Cardiac fibroblast (primary cell): ENCODE data around the gene NEURL2.
"Not testable (repeated sequence)": the region's sequence is repeated elsewhere in the genome, so short reads cannot be mapped to it uniquely, and the experiment has no call there.

Experiments
- DNase-seq, 2 donors: peaks; one replicate each; pipeline versions ENCODE4 v3.0.0 to v3.0.0-alpha.2; 2010; ENCODE audit warnings: low read depth in 2 of 2
- H3K4me3 ChIP-seq, 2 donors: replicated peaks in 1 of 2; 1 replicate in 1 of 2; 2 replicates in 1 of 2; pipeline ENCODE4 v1.5.1; 2011; ENCODE audit warnings: low read depth in 2 of 2, low read length in 2 of 2, mild to moderate bottlenecking in 2 of 2, moderate library complexity in 1 of 2
- TF ChIP-seq, protein P1 (sequence below): IDR thresholded peaks from one replicate; pipeline ENCODE4 v1.5.1; 2011; ENCODE audit warnings: low read depth, mild to moderate bottlenecking, low read length, inconsistent platforms

The NEURL2 gene

DNA sequence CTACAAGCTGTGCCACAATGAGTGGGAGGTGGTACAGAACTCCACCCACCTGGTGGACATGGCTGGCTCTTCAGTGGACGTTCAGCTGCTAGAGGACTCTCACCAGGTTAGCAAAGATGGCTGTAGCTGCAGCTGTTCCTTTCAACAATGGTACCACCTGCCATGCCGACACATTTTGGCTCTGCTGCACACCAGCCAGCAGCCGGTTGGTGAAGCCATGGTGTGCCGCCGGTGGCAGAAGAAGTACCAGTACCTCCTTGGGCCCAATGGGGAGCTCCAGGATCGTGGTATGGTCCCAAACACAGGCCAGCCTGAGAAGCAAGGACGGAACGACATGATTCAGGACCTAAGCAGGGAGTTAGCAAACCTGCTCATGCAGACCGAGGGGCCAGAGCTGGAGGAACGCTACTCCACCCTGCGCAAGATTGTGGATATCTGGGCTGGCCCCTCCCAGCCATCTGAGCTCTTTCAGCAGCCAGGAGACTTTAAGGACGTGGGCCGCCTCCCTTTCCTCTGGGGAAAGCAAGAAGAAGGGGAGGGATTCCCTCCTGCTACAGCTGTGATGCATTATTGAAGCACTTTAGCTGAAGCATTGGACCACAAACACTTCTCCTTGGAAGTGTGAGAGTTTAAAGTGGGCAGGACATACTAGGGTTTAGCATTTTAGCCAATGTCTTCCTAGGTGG, 12.8 kb downstream of the NEURL2 start:
- no peak overlapping the region for H3K4me3 ChIP-seq
- TF ChIP-seq, protein P1, sequence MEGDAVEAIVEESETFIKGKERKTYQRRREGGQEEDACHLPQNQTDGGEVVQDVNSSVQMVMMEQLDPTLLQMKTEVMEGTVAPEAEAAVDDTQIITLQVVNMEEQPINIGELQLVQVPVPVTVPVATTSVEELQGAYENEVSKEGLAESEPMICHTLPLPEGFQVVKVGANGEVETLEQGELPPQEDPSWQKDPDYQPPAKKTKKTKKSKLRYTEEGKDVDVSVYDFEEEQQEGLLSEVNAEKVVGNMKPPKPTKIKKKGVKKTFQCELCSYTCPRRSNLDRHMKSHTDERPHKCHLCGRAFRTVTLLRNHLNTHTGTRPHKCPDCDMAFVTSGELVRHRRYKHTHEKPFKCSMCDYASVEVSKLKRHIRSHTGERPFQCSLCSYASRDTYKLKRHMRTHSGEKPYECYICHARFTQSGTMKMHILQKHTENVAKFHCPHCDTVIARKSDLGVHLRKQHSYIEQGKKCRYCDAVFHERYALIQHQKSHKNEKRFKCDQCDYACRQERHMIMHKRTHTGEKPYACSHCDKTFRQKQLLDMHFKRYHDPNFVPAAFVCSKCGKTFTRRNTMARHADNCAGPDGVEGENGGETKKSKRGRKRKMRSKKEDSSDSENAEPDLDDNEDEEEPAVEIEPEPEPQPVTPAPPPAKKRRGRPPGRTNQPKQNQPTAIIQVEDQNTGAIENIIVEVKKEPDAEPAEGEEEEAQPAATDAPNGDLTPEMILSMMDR: no peak
- peak in 1 of 2 donors; percentile 48 for DNase-seq

DNA sequence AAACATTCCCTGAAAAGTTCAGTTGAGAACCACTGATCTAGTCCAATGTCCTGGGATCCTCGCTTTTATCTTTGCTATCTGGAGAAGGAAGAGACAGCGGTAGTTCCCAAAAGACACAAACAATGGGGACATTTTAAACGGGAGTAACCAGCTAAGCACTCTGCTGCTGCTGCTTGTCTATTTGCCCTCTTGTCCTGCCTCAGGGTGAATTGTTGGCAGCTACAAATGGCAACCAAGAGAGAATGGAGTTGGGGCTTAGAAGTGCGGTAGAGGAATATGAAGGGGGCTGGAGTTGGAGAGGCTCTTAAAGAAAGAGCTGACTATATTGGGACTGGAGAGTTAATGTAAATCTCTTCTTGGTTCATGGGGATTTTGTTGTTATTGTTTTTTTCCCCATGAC, 16.4 kb downstream of the NEURL2 start:
- DNase-seq: no peak
- TF ChIP-seq, protein P1: no peak

DNA sequence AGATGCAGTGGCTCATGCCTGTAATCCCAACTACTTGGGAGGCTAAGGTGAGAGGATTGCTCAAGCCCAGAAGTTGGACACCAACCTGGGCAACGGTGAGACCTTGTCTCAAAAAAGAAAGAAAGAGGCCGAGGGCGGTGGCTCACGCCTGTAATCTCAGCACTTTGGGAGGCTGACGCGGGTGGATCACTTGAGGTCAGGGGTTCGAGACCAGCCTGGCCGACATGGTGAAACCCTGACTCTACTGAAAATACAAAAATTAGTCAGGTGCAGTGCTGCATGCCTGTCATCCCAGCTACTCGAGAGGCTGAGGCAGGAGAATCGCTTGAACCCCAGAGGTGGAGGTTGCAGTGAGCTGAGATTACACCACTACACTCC, 16.9 kb downstream of the NEURL2 start:
- H3K4me3 ChIP-seq, DNase-seq: not testable (repeated sequence)

More for the DNA sequence above, 16.4 kb downstream of the NEURL2 start:
- H3K4me3 ChIP-seq: no peak overlapping the region

DNA sequence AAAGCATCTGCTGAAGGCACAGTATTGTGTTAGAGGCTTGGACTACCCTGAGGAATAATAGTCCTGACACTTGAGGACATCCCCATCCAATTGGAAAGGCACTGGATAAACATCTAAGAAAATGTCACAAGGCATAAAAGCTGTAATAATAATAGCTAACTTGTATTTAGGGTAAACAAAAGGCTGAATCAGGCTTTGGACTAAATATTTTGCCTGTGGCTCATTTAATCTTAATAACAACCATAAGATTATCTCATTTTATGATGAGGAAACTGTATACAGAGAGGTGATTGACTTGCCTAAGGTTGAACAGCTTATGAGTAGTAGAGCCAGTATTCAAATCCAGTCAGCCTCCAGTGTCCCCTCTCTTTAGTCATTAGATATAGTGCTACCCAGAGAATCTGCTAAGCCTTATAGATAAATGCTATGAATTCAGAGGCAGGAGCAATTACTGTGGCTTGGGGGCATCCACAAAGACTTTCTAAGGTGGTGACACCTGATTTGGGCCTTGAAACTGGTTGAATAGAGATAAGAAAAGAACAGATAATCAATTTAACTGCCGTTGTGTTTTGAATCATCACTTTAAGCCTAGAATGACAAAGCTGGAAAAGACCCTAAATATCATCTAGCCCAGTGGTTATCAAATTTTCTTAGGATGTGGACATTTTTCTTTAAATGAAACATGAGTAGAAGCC, 17.5 kb downstream of the NEURL2 start:
- TF ChIP-seq, protein P1: no peak
- no peak for DNase-seq
- no peak overlapping the region for H3K4me3 ChIP-seq

- TF ChIP-seq, protein P1: no peak
Observed at GRCh38 chr20:45872626-45873025, 18.4 kb downstream of the NEURL2 start.

GRCh38 chr20:45867819-45868176, 23.2 kb downstream of the NEURL2 start:
- TF ChIP-seq, protein P1: no peak
- no peak overlapping the region for H3K4me3 ChIP-seq
- peak; percentile 45 to 51 for DNase-seq

More at GRCh38 chr20:45872626-45873025, 18.4 kb downstream of the NEURL2 start:
- no peak overlapping the region for H3K4me3 ChIP-seq
- no peak for DNase-seq

DNA sequence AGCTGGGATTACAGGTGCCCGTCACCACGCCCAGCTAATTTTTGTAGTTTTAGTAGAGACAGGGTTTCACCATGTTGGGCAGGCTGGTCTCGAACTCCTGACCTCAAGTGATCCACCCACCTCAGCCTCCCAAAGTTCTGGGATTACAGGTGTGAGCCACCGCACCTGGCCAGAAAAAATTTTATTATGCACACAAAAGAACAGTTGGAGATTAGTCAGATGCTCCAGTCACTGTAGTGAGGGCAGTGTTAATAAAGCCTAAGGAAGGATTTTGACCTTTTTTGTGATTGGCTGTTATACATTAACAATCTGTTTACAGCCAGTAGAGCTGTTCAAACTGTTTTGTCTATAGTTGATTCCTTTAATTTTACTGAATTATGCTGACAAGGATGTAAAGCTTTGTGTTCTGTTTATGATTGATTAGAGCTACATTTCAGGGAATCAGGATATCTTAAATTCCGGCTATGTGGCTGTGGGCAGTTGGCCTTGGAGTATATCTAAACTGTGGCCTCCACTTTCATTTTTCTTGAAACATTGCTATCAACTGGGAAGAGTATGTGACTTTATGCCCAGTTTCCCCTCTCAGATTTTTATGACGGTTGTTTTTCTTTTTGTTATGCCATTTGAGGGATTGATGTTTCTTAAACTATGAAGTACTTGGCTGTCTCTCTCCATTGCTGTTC, 23.7 kb downstream of the NEURL2 start:
- TF ChIP-seq, protein P1: no peak
- no peak for DNase-seq

More for the DNA sequence above, 23.7 kb downstream of the NEURL2 start:
- H3K4me3 ChIP-seq: no peak overlapping the region
